Measurements from ENCODE around the gene COG2. TPM values are rescaled to one million over a fixed set of nuclear protein-coding genes. Genes with fewer than 3 reads are reported as not detected.

COG2 gene
- total RNA-seq, 6 experiments from 2014 or later, result 9.0 to 18.7 (median 13.0) TPM

DNA sequence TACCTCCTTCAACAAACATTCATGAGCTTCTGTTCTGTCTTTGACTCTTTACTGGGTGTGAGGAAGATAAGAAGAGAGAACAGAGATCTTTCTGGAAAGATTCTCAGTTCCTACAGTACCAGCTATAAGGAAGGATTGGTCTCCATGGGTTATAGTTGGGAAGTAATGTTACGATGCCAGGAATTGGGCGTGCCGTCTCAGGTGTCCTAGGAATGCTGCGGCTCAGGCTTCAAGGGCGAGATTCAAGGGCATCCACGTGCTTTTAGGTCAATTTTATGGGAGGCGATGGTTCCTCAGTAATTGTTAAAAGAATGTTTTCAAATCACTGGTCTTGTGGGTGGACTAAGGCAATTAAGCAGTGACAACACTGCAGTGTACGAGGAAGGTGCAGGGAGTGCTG lies 27.3 kb downstream of the COG2 start:
- no peak for DNase-seq
- no peaks in the 10 kb centered on the region for H3K4me1 ChIP-seq
- no peak overlapping the region for H3K4me3 ChIP-seq
- no peaks in the 10 kb centered on the region for H3K9me3 ChIP-seq
- no peak overlapping the region for H3K27ac ChIP-seq
- intact Hi-C loops (cut with DNase I), result no loop called here
- H3K27me3 ChIP-seq, result no peaks in the 10 kb centered on the region
- 92% methylated on average over 8 of the region's 8 CpGs for WGBS (ENCODE audit: insufficient coverage, low coverage, low lambda C conversion rate, missing lambda C conversion rate)
- ATAC-seq, result no peak
- H3K36me3 ChIP-seq, result peaks cover 3 to 76% (median 13%) of the 10 kb centered on the region in 4 donors
- TF ChIP-seq, protein P1, sequence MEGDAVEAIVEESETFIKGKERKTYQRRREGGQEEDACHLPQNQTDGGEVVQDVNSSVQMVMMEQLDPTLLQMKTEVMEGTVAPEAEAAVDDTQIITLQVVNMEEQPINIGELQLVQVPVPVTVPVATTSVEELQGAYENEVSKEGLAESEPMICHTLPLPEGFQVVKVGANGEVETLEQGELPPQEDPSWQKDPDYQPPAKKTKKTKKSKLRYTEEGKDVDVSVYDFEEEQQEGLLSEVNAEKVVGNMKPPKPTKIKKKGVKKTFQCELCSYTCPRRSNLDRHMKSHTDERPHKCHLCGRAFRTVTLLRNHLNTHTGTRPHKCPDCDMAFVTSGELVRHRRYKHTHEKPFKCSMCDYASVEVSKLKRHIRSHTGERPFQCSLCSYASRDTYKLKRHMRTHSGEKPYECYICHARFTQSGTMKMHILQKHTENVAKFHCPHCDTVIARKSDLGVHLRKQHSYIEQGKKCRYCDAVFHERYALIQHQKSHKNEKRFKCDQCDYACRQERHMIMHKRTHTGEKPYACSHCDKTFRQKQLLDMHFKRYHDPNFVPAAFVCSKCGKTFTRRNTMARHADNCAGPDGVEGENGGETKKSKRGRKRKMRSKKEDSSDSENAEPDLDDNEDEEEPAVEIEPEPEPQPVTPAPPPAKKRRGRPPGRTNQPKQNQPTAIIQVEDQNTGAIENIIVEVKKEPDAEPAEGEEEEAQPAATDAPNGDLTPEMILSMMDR (IDR thresholded peaks at IDR 0.05), result no peak
- TF ChIP-seq POLR2A (IDR thresholded peaks at IDR 0.05), result no peak

DNA sequence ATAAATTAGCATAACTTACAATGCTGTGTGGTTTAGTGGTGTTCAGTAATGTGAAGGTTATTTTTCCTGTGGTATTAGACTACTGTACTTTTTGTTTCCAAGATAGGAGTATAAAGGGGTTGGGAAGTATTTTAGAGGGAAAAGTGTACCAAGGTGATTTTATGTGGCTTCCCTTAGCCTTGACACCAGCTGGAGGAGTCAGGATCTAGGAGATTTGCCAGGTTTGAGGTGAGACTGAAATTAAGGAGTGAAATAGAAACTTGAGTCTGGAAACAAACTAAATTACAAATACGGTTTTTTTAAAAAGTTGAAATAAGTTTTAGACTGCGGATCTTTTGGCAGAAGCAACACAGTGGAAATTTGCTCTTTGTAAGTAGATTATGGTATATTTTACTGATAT lies 32.3 kb downstream of the COG2 start:
- 95% methylated on average over 2 of the region's 2 CpGs for WGBS (ENCODE audit: insufficient coverage, low coverage, low lambda C conversion rate, missing lambda C conversion rate)
- TF ChIP-seq POLR2A (IDR thresholded peaks at IDR 0.05), result no peak
- TF ChIP-seq, protein P1 (IDR thresholded peaks at IDR 0.05), result no peak
- Histone ChIP-seq H3K36me3 (peaks cover 0 to 40% (median 10%) of the 10 kb centered on the region in 4 donors), H3K4me1 (peaks cover 0 to 8% (median 2%) of the 10 kb centered on the region in 4 donors), H3K9me3 (no peaks in the 10 kb centered on the region), H3K4me3 (no peak overlapping the region), H3K27me3 (no peaks in the 10 kb centered on the region), H3K27ac (no peak overlapping the region)
- DNase-seq, result no peak
- intact Hi-C loops (cut with DNase I), result no loop called here
- ATAC-seq, result no peak

DNA sequence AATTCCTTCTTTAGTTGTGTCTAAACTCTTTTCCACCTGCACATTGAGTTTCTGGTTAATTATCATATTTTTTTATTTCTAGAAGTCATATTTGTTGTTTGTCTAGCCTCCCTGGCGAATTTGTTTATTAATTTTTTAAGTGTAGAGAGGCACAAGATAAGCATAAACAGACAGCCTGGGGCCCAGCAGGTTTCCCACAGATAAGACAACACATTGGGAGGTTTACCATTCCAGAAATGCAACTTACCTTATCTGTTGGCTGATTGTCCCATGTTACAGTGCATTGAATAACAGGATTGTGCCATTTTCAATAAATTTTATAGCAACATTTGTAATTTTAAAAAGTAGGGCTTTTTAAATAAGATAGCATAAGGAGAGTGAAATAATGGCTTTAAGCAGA lies 34.9 kb downstream of the COG2 start:
- DNase-seq (no peak), ATAC-seq (no peak)
- Histone ChIP-seq H3K9me3 (no peaks in the 10 kb centered on the region), H3K27ac (no peak overlapping the region), H3K4me3 (no peak overlapping the region), H3K27me3 (no peaks in the 10 kb centered on the region), H3K36me3 (peaks cover 0 to 22% (median 8%) of the 10 kb centered on the region in 4 donors), H3K4me1 (peaks cover 0 to 32% (median 15%) of the 10 kb centered on the region in 4 donors)
- 92% methylated on average over 1 of the region's 1 CpG for WGBS (ENCODE audit: insufficient coverage, low coverage, low lambda C conversion rate, missing lambda C conversion rate)
- TF ChIP-seq, protein P1 (IDR thresholded peaks at IDR 0.05), result no peak
- no peak for TF ChIP-seq POLR2A (IDR thresholded peaks at IDR 0.05)
- intact Hi-C loops (cut with DNase I), result no loop called here

DNA sequence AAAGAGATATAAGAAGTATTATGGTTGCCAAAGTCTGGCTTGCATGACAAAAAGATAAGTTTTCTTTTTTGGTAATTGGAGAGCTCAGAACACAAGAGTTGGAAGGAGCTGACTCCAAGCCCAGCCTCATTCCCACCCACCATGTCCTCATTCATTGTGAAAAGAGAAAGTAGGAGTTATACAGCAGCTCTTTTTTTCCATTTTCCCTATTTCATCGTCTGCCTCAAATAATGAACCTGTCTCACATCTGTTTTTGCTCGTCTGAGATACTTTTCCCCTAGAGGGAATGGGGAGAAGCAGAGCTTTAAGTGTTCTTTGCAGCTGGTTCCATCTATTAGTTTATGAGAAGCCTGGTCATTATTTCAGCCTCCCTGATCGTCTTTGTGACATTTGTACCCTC lies 36.9 kb downstream of the COG2 start:
- ATAC-seq (no peak), DNase-seq (no peak)
- Histone ChIP-seq H3K9me3 (no peaks in the 10 kb centered on the region), H3K4me3 (no peak overlapping the region), H3K36me3 (peaks cover 0 to 11% (median 5%) of the 10 kb centered on the region in 4 donors), H3K27ac (peak overlapping the region in 1 of 3 donors; percentile 83), H3K4me1 (peaks cover 0 to 37% (median 18%) of the 10 kb centered on the region in 4 donors), H3K27me3 (no peaks in the 10 kb centered on the region)
- 76% methylated on average over 3 of the region's 3 CpGs for WGBS (ENCODE audit: insufficient coverage, low coverage, low lambda C conversion rate, missing lambda C conversion rate)
- intact Hi-C loops (cut with DNase I), result no loop called here
- no peak for TF ChIP-seq POLR2A (IDR thresholded peaks at IDR 0.05)
- TF ChIP-seq, protein P1 (IDR thresholded peaks at IDR 0.05), result no peak

DNA sequence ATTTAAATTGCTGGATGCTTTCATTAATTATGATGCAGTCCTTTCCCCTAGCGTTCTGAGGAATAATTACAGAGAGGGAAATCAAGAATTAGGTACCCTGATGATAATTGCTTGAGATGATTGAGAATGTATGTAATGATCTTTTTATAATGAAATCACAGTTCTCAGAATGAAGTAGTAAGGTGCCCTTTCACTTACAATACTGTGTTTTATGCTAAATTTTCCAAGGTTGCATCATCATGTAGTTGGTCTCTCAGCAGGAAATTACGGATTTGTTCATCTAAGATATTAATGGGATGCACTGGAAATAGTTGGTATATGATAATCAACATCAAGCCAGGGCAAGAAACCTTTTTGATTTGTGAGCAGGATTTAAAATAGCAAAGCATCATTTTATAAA lies 37.5 kb downstream of the COG2 start:
- DNase-seq (no peak), ATAC-seq (no peak)
- peak overlapping the region in 2 of 3 donors; percentile 83 to 84 for H3K27ac ChIP-seq
- no peak overlapping the region for H3K4me3 ChIP-seq
- H3K9me3 ChIP-seq, result no peaks in the 10 kb centered on the region
- peaks cover 0 to 39% (median 19%) of the 10 kb centered on the region in 4 donors for H3K4me1 ChIP-seq
- H3K27me3 ChIP-seq, result no peaks in the 10 kb centered on the region
- WGBS (ENCODE audit: insufficient coverage, low coverage, low lambda C conversion rate, missing lambda C conversion rate), result 75% methylated on average over 2 of the region's 2 CpGs
- peaks cover 0 to 10% (median 2%) of the 10 kb centered on the region in 4 donors for H3K36me3 ChIP-seq
- TF ChIP-seq, protein P1 (IDR thresholded peaks at IDR 0.05), result no peak
- no peak for TF ChIP-seq POLR2A (IDR thresholded peaks at IDR 0.05)
- intact Hi-C loops (cut with DNase I), result no loop called here

Measured in right lobe of liver (tissue), 6 donors.